Measurements from ENCODE around the gene DDX39A.
"Not testable (repeated sequence)": the region's sequence is repeated elsewhere in the genome, so short reads cannot be mapped to it uniquely, and the experiment has no call there.

The DDX39A gene

GRCh38 chr19:14375055-14375581, 44.0 kb downstream of the DDX39A start:
- TF ChIP-seq POLR2AphosphoS5 (IDR thresholded peaks at IDR 0.05; ENCODE audit: low read depth, low read length) (0 out of 2 replicates have a peak, but pooled peaks have one; percentile 39), TAF1 (IDR thresholded peaks at IDR 0.05; ENCODE audit: borderline replicate concordance, low read depth, low read length) (no peak)
- DNase-seq (ENCODE audit: insufficient read length) (no peak), FAIRE-seq (no peak)

- not testable (repeated sequence) for FAIRE-seq; DNase-seq (ENCODE audit: insufficient read length)
Observed at GRCh38 chr19:14374313-14374712, 44.8 kb downstream of the DDX39A start.

- not testable (repeated sequence) for FAIRE-seq; DNase-seq (ENCODE audit: insufficient read length)
Observed at GRCh38 chr19:14372384-14373077, 46.6 kb downstream of the DDX39A start.

GRCh38 chr19:14371301-14371821, 47.8 kb downstream of the DDX39A start:
- DNase-seq (ENCODE audit: insufficient read length) (no peak), FAIRE-seq (no peak)
- no peak for TF ChIP-seq POLR2AphosphoS5 (IDR thresholded peaks at IDR 0.05; ENCODE audit: low read depth, low read length)
- TF ChIP-seq TAF1 (IDR thresholded peaks at IDR 0.05; ENCODE audit: borderline replicate concordance, low read depth, low read length): no peak
- no peak for TF ChIP-seq POLR2A (IDR thresholded peaks at IDR 0.05; ENCODE audit: low read depth, low read length)

GRCh38 chr19:14370940-14371280, 48.2 kb downstream of the DDX39A start:
- FAIRE-seq: no peak
- TF ChIP-seq POLR2A (IDR thresholded peaks at IDR 0.05; ENCODE audit: low read depth, low read length) (no peak), TAF1 (IDR thresholded peaks at IDR 0.05; ENCODE audit: borderline replicate concordance, low read depth, low read length) (no peak), POLR2AphosphoS5 (IDR thresholded peaks at IDR 0.05; ENCODE audit: low read depth, low read length) (no peak)

GRCh38 chr19:14370169-14370939, 48.8 kb downstream of the DDX39A start:
- DNase-seq (ENCODE audit: insufficient read length) (no peak), FAIRE-seq (no peak)
- TF ChIP-seq POLR2A (IDR thresholded peaks at IDR 0.05; ENCODE audit: low read depth, low read length) (no peak), TAF1 (IDR thresholded peaks at IDR 0.05; ENCODE audit: borderline replicate concordance, low read depth, low read length) (no peak), POLR2AphosphoS5 (IDR thresholded peaks at IDR 0.05; ENCODE audit: low read depth, low read length) (no peak)

More at GRCh38 chr19:14370940-14371280, 48.2 kb downstream of the DDX39A start:
- no peak for DNase-seq (ENCODE audit: insufficient read length)

- TF ChIP-seq POLR2AphosphoS5 (IDR thresholded peaks at IDR 0.05; ENCODE audit: low read depth, low read length): no peak
- no peak; the same call in 1 of the 2 replicates for TF ChIP-seq POLR2A (IDR thresholded peaks at IDR 0.05; ENCODE audit: low read depth, low read length)
- TF ChIP-seq TAF1 (IDR thresholded peaks at IDR 0.05; ENCODE audit: borderline replicate concordance, low read depth, low read length): no peak
- no peak for DNase-seq (ENCODE audit: insufficient read length)
- FAIRE-seq: peak; percentile 53
Observed at GRCh38 chr19:14369399-14370168, 49.6 kb downstream of the DDX39A start.

GRCh38 chr19:14368011-14368513, 51.1 kb downstream of the DDX39A start:
- DNase-seq (ENCODE audit: insufficient read length): no peak
- no peak for FAIRE-seq
- TF ChIP-seq POLR2A (IDR thresholded peaks at IDR 0.05; ENCODE audit: low read depth, low read length): no peak
- no peak for TF ChIP-seq POLR2AphosphoS5 (IDR thresholded peaks at IDR 0.05; ENCODE audit: low read depth, low read length)
- TF ChIP-seq TAF1 (IDR thresholded peaks at IDR 0.05; ENCODE audit: borderline replicate concordance, low read depth, low read length): no peak

- no peak for FAIRE-seq
- no peak for TF ChIP-seq POLR2AphosphoS5 (IDR thresholded peaks at IDR 0.05; ENCODE audit: low read depth, low read length)
- TF ChIP-seq TAF1 (IDR thresholded peaks at IDR 0.05; ENCODE audit: borderline replicate concordance, low read depth, low read length): no peak
- no peak for TF ChIP-seq POLR2A (IDR thresholded peaks at IDR 0.05; ENCODE audit: low read depth, low read length)
- DNase-seq (ENCODE audit: insufficient read length): no peak
Observed at GRCh38 chr19:14367016-14367415, 52.1 kb downstream of the DDX39A start.

- FAIRE-seq: peak; percentile 85
- no peak for DNase-seq (ENCODE audit: insufficient read length)
- TF ChIP-seq POLR2A (IDR thresholded peaks at IDR 0.05; ENCODE audit: low read depth, low read length) (no peak), POLR2AphosphoS5 (IDR thresholded peaks at IDR 0.05; ENCODE audit: low read depth, low read length) (no peak), TAF1 (IDR thresholded peaks at IDR 0.05; ENCODE audit: borderline replicate concordance, low read depth, low read length) (no peak)
Observed at GRCh38 chr19:14366529-14366928, 52.6 kb downstream of the DDX39A start.

GRCh38 chr19:14364098-14364443, 55.1 kb downstream of the DDX39A start:
- not testable (repeated sequence) for DNase-seq (ENCODE audit: insufficient read length); FAIRE-seq
